Activated gamma-delta T cell treated with anti-CD3 and anti-CD28 coated beads, Interleukin-2, amount 50 U/mL, for 16 hours (primary cell): ENCODE results near the gene GRAMD2A.

Source experiments
- DNase-seq: peaks from one replicate; pipeline ENCODE4 v3.0.0-alpha.2; 2020; ENCODE audit warnings: low read depth

Gene GRAMD2A

GRCh38 chr15:72197460-72198355 is at the start of gene GRAMD2A:
Gene GRAMD2A, minus strand, starts transcription at chr15:72197787.
- no peak for DNase-seq

GRCh38 chr15:72242775-72243370 is 45.3 kb upstream of the GRAMD2A start:
- DNase-seq, result no peak

- no peak for DNase-seq
Observed at GRCh38 chr15:72239652-72240051, 42.1 kb upstream of the GRAMD2A start.

GRCh38 chr15:72238586-72238985 is 41.0 kb upstream of the GRAMD2A start:
- no peak for DNase-seq

GRCh38 chr15:72237853-72238224 is 40.3 kb upstream of the GRAMD2A start:
- no peak for DNase-seq

GRCh38 chr15:72237029-72237852 is 39.7 kb upstream of the GRAMD2A start:
- DNase-seq, result no peak

GRCh38 chr15:72236381-72237003 is 38.9 kb upstream of the GRAMD2A start:
- no peak for DNase-seq

- no peak for DNase-seq
Observed at GRCh38 chr15:72235298-72235697, 37.7 kb upstream of the GRAMD2A start.

- no peak for DNase-seq
Observed at GRCh38 chr15:72233769-72234168, 36.2 kb upstream of the GRAMD2A start.

- no peak for DNase-seq
Observed at GRCh38 chr15:72231833-72232478, 34.4 kb upstream of the GRAMD2A start.

GRCh38 chr15:72231066-72231832 is 33.7 kb upstream of the GRAMD2A start, which contains the start of gene PKM:
Gene PKM, minus strand, starts transcription at chr15:72231190. Its CDS starts 12,093 bp downstream, at chr15:72219097.
- DNase-seq, result peak; percentile 89

- peak; percentile 61 for DNase-seq
Observed at GRCh38 chr15:72230197-72231065, 32.8 kb upstream of the GRAMD2A start.

GRCh38 chr15:72229947-72230196 is 32.3 kb upstream of the GRAMD2A start:
- DNase-seq, result no peak

GRCh38 chr15:72229076-72229946 is 31.7 kb upstream of the GRAMD2A start:
- no peak for DNase-seq

GRCh38 chr15:72227720-72228119 is 30.1 kb upstream of the GRAMD2A start:
- no peak for DNase-seq

- no peak for DNase-seq
Observed at GRCh38 chr15:72227192-72227586, 29.6 kb upstream of the GRAMD2A start.

- no peak for DNase-seq
Observed at GRCh38 chr15:72223278-72223677, 25.7 kb upstream of the GRAMD2A start.

GRCh38 chr15:72222393-72222792 is 24.8 kb upstream of the GRAMD2A start:
- no peak for DNase-seq

- no peak for DNase-seq
Observed at GRCh38 chr15:72220687-72221086, 23.1 kb upstream of the GRAMD2A start.
